ENCODE measurements around the gene CASP2.
A peak's percentile ranks its signal among the peaks of the same experiment; 100 is the strongest.

Gene CASP2

DNA sequence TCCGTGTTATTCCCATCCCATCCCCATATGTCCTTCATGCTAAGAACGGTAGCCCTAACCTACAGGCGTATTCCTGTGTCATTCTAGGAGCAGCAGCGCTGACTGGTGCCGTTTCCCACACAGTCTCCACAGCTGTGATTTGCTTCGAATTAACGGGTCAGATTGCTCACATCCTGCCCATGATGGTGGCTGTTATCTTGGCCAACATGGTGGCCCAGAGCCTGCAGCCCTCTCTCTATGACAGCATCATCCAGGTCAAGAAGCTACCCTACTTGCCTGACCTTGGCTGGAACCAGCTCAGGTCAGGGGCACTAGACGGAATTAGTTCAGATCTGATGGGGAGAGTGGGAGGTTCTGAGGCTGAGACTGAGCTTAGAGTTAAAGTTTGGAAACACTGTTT, 53.7 kb downstream of the CASP2 start:
- no peak for DNase-seq

DNA sequence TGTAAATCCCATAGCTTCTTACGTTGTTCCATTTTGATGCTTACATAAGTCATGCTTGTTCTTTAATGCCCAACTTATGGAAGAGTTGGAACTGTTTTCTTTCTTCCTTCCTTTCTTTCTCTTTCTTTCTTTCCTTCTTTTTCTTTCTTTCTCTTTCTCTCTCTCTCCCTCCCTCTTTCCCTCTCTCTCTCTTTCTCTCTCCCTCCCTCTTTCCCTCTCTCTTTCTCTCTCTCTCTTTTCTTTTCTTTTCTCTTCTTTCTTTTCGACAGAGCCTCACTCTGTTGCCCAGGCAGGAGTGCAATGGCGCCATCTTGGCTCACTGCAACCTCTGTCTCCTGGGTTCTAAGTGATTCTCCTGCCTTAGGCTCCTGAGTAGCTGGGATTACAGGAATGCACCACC, 55.4 kb downstream of the CASP2 start:
- no peak for DNase-seq

DNA sequence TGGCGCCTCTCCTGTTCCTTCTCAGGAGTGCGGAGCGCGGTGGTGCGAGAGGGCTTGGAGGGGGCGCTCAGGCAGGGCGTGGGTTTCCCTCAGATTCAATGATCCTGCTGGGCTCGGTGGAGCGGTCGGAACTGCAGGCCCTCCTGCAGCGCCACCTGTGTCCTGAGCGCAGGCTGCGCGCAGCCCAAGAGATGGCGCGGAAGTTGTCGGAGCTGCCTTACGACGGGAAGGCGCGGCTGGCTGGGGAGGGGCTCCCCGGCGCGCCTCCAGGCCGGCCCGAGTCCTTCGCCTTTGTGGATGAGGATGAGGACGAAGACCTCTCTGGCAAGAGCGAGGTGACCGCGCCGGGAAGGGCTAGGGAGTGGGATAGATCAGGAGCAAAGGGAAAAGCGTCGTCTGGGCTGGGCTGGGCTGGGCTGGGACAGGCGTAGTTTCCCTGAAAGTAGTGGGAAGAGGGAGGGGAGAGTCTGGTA, 57.3 kb downstream of the CASP2 start:
- DNase-seq = peak; percentile 10 to 48 (median 34)

DNA sequence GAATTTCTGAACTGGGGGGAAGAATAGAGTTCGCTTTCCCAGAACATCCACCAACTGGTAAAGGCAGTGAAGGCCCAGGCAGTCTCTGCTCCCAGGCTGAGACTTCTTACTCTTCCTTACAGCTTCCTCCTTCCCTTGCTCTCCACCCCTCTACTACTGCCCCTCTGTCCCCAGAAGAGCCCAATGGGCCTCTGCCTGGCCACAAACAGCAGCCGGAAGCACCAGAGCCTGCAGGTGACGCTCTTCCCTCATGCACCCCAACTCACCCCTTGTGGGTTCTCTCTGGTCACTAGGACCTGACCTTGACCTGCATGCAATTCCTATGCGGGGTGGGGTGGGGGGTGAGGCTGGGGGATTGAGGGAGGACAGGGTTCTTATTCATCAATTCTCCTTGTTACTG, 57.9 kb downstream of the CASP2 start:
- DNase-seq = no peak

DNA sequence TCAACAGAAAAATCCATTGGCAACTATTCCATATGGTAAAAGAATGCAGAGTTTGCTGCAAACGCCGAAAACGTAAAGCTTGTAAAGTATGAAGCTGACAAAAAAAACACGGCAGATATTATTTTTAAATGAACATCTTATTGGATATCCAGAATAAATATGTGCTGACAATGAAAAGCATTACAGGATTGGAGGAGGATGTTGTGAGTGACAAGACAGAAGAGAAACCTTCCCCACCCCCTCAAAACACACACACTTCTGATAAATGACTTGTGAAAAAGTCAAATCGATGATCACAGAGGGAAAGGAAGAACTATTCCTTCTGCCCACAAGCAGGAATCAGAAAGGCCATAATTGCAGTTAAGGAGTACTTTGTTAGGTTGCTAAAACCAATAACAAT, 59.8 kb downstream of the CASP2 start:
- DNase-seq = no peak

DNA sequence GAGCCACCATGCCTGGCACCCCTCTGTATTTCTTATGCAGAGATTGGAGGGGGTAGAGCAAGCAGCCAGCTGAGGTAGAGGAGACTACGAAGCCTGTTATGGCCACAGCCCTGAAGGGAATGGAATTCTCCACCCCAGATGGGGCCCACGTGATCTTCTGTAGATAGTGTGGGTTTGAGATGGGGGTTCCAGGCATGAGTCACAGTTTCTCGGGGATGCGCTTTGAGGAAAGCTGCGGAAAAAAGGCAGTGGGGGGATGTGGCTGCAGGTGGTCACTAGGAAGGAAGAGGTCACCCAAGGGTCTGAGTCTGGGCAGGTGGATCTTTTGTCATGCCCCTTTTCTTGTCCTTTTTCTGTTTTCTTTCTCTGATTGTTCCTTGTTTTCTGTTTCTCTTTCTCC, 62.9 kb downstream of the CASP2 start:
- no peak for DNase-seq

DNA sequence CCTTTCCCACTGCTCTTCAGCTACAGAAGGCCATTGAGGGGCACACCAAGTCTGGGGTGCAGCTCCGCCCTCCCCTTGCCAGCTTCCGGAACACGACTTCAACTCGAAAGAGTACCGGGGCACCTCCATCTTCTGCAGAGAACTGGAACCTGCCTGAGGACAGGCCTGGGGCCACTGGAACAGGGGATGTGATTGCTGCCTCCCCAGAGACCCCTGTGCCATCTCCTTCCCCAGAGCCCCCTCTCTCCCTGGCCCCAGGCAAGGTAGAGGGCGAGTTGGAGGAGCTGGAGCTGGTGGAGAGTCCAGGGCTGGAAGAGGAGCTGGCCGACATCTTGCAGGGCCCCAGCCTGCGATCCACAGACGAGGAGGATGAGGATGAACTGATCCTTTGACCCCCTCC, 63.4 kb downstream of the CASP2 start:
- DNase-seq = no peak

DNA sequence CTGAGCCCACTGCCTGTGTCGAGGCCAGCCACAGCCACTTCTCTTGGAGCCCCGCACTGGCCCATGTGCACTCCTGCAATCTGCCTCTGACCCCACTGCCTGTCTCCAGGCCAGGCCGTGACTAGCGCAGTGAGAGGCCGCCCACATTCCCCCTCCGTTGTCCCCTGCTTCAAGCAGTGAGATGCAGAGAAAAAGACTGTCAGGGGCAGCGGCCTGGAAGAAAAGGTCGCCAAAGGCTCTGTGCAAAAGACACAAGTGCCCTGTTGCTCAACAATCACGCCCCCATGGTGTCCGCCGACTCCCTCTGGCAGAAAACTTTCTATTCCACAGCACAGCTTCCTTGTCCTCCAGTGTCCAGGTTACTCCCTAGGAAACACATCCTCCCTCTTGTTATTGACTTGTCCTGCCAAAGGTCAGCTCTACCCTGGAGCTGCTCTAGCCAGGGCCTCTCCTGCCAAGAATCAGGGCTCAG, 64.4 kb downstream of the CASP2 start:
- no peak for DNase-seq

DNA sequence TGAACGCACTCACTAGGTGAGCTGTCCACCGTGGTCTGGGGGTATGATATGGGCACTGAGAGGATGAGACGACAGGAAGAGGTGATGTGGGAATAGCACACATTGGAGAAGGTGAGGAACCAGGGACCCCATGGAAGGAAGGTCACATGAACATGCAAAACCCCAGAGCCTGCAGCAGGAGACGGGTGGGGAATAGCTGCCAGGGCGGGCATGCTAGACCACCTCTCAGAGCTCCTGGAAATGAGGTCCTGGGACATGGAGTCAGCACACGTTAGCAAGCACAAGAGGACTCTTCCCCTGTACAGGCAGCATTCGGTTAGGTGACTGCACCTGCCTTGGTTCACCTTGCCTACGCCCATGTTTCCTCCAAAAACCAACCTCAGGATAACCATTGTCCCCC, 66.2 kb downstream of the CASP2 start:
- no peak for DNase-seq

DNA sequence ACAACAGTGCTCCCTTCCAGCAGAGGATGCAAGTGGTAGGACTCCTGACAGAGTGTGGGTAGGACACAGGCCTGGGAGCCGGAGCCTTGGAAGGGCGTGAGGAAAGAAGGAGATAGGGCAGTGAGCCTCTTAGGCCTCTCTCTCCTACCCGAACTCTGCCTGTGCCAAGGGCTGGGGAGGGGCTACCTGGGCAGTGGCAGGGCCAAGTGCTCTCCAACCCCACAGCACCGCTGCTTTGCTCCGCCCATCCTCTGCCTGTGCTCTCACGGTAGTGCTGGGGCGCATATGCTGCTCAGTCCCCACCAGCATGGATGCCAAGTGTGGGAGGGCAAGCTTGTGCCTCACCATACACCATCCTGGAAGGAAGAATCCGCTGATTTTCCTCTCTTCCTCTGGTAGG, 66.8 kb downstream of the CASP2 start:
- no peak for DNase-seq

DNA sequence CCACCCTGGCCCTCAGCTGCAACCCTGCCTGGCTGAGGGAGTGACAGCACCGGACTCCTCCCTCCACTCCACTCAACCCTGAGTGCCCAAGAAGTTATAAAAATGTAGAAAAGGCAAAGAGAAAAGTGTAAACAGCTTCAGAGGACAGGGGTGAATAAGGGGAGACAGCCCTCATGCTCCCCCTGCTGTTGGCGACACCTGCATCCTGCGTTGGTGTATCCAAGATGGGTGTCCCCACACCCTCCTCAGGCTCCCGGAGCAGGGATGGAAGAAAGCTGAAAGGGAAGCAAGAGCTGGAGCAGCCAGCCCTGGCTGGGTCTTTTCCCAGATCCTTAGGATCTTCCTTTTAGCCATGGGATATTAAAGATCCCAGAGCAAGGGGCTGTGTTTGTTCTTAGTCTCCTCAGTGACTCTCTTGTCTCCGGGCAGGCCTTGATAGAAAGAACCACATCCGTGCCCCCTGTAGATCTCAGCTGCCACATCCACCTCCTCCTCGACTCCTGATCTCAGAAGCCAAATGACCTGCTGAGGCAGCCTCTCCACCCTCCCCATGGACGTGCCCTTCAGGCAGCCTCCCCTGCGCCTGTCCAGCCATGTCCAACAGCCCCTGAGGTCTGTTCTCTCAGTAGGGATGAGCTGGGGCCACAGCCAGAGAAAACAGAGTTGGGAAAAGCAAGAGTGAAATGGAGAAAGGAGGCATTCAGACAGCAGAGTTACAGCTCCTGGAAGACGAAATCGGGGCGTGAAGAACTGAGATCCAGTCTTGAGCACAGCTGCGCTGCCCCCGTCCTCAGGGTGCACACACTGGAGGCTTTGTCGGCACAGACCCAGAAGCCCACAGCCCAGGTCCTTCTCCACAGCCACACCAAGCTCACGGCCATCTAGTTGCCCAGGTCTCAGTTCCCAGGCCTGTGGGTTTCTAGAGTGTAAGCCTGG, 67.6 kb downstream of the CASP2 start:
- DNase-seq = no peak

DNA sequence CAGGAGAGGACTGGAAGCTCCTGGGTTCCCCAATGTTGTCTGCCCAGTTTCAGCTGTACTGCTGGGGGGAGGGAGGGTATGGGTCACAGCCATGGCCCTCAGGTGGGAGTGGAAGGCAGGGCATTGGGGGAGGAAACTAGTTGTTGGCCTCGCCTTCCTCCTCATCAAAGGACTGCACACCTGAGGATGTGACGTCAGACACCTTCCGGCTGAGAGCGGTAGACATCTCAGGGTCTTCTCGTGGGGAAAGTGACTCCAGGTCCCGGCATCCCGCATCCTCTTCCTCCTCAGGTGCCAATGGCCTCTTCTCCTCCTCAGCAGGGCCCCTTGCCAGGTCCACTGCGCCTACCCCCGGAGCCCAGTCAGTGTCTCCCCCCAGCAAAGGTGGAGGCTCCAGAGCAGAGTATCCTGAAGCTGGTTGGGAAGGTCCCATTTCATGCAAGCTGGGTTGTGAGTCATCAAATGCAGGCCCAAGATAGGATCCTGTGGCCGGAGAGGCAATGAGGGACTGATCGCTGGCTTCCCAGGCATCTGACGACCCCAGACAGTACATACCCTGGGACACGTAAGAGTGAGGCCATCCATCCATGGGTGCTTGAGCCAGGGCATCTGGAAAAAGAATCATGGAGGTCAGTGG, 68.4 kb downstream of the CASP2 start:
- no peak for DNase-seq

All from activated CD4-positive, CD25-positive, alpha-beta regulatory T cell (primary cell).